GM23338 (cell line): Measurements from ENCODE around the gene TMEM212. TPM values are rescaled to one million over a fixed set of nuclear protein-coding genes. Genes with fewer than 3 reads are reported as not detected.
A peak's percentile ranks its signal among the peaks of the same experiment; 100 is the strongest.

ENCODE experiments used
- ATAC-seq: fragments of 200-7000 bp; cut with Tn5 transposase; 3 replicates; pipeline ENCODE4 v1.9.1; 2020
- DNase-seq: peaks from one replicate; pipeline ENCODE4 v3.0.0-alpha.2; 2015; ENCODE audit warnings: low spot score
- H2AFZ ChIP-seq: fragments of 200-600 bp; sonication (generic); 2 replicates; pipeline ENCODE4 v1.8.0; 2016; ENCODE audit warnings: antibody characterized with exemption, mild to moderate bottlenecking, moderate library complexity
- H3F3A ChIP-seq: fragments of 200-600 bp; sonication (generic); replicated peaks from 2 replicates; pipeline ENCODE4 v1.8.0; 2017; ENCODE audit warnings: antibody characterized with exemption, mixed run types, low read depth
- H3K27ac ChIP-seq: fragments of 200-600 bp; sonication (generic); 2 replicates; pipeline ENCODE4 v1.6.1; 2016; ENCODE audit warnings: low read depth
- H3K27me3 ChIP-seq: fragments of 200-600 bp; sonication (generic); 2 replicates; pipeline ENCODE4 v1.8.0; 2016; ENCODE audit warnings: mild to moderate bottlenecking, mixed run types, moderate library complexity; ENCODE audit not compliant: insufficient read depth
- H3K36me3 ChIP-seq: fragments of 200-600 bp; sonication (generic); 2 replicates; pipeline ENCODE4 v1.8.0; 2016; ENCODE audit warnings: mild to moderate bottlenecking; ENCODE audit not compliant: insufficient read depth
- H3K4me1 ChIP-seq: fragments of 200-600 bp; sonication (generic); 2 replicates; pipeline ENCODE4 v1.8.0; 2016; ENCODE audit warnings: mild to moderate bottlenecking, moderate library complexity; ENCODE audit not compliant: insufficient read depth
- H3K4me2 ChIP-seq: fragments of 200-600 bp; sonication (generic); 2 replicates; pipeline ENCODE4 v1.7.1; 2017; ENCODE audit warnings: mixed run types
- H3K4me3 ChIP-seq: fragments of 200-600 bp; sonication (generic); 2 replicates; pipeline ENCODE4 v1.6.1; 2016; ENCODE audit warnings: mixed run types
- H3K79me2 ChIP-seq: fragments of 200-600 bp; sonication (generic); replicated peaks from 2 replicates; pipeline ENCODE4 v1.8.0; 2017; ENCODE audit warnings: mild to moderate bottlenecking; ENCODE audit not compliant: insufficient read depth
- H3K9me2 ChIP-seq: fragments of 200-600 bp; sonication (generic); 2 replicates; pipeline ENCODE4 v1.8.0; 2017; ENCODE audit not compliant: insufficient read depth
- H4K20me1 ChIP-seq: fragments of 200-600 bp; sonication (generic); replicated peaks from 2 replicates; pipeline ENCODE4 v1.8.0; 2017; ENCODE audit warnings: mild to moderate bottlenecking; ENCODE audit not compliant: insufficient read depth
- H3K27ac Mint-ChIP-seq: 2 replicates; pipeline ENCODE4 v1.8.0; 2020; ENCODE audit warnings: inconsistent platforms, mild to moderate bottlenecking, moderate library complexity, mixed read lengths
- H3K27me3 Mint-ChIP-seq: 3 replicates; pipeline ENCODE4 v1.8.0; 2022; ENCODE audit warnings: low read depth, mild to moderate bottlenecking, moderate library complexity, mixed read lengths, inconsistent platforms; ENCODE audit not compliant: insufficient read depth, poor library complexity
- H3K36me3 Mint-ChIP-seq: 3 replicates; pipeline ENCODE4 v1.8.0; 2021; ENCODE audit warnings: low read depth, mild to moderate bottlenecking, inconsistent platforms, moderate library complexity, mixed read lengths
- H3K4me1 Mint-ChIP-seq: 3 replicates; pipeline ENCODE4 v1.8.0; 2020; ENCODE audit warnings: mild to moderate bottlenecking, inconsistent platforms, mixed read lengths
- H3K4me3 Mint-ChIP-seq: 3 replicates; pipeline ENCODE4 v1.8.0; 2021; ENCODE audit warnings: moderate library complexity, mild to moderate bottlenecking, inconsistent platforms, mixed read lengths
- H3K9me3 Mint-ChIP-seq: 3 replicates; pipeline ENCODE4 v1.8.0; 2020; ENCODE audit warnings: moderate library complexity, mild to moderate bottlenecking, inconsistent platforms, mixed read lengths
- CREB1 ChIP-seq: fragments of 250-450 bp; sonication (Bioruptor Pico); IDR thresholded peaks from 2 replicates; pipeline ENCODE4 v1.5.0; 2020; ENCODE audit warnings: low read depth, mild to moderate bottlenecking, moderate library complexity
- ETS1 ChIP-seq: IDR thresholded peaks from 2 replicates; pipeline ENCODE4 v1.6.1; 2016; ENCODE audit warnings: antibody characterized with exemption
- EZH2 ChIP-seq: fragments of 200-600 bp; sonication (generic); IDR thresholded peaks from one replicate; pipeline ENCODE4 v1.8.0; 2017; ENCODE audit warnings: antibody characterized with exemption, mild to moderate bottlenecking, low read depth; ENCODE audit not compliant: unreplicated experiment
- EZH2phosphoT487 ChIP-seq: fragments of 200-600 bp; sonication (generic); IDR thresholded peaks from one replicate; pipeline ENCODE4 v1.8.1; 2018; ENCODE audit warnings: antibody characterized with exemption; ENCODE audit not compliant: unreplicated experiment
- JUNB ChIP-seq: IDR thresholded peaks from one replicate; pipeline ENCODE4 v1.6.1; 2016; ENCODE audit warnings: antibody characterized with exemption; ENCODE audit not compliant: unreplicated experiment
- NANOG ChIP-seq: IDR thresholded peaks from 2 replicates; pipeline ENCODE4 v1.6.1; 2016; ENCODE audit warnings: antibody characterized with exemption, borderline replicate concordance
- POLR2AphosphoS5 ChIP-seq: IDR thresholded peaks from 2 replicates; pipeline ENCODE4 v1.6.1; 2016; ENCODE audit warnings: antibody characterized with exemption, low read depth
- STAT1 ChIP-seq: IDR thresholded peaks from one replicate; pipeline ENCODE4 v1.6.1; 2016; ENCODE audit warnings: antibody characterized with exemption; ENCODE audit not compliant: unreplicated experiment
- ZNF114 ChIP-seq: fragments of 250-450 bp; sonication (Bioruptor Pico); IDR thresholded peaks from 2 replicates; pipeline ENCODE4 v1.5.0; 2020; ENCODE audit warnings: mild to moderate bottlenecking, moderate library complexity
- ZNF331 ChIP-seq: fragments of 250-450 bp; sonication (Bioruptor Pico); IDR thresholded peaks from 2 replicates; pipeline ENCODE4 v1.5.0; 2020; ENCODE audit warnings: low read depth, mild to moderate bottlenecking, moderate library complexity
- polyA plus RNA-seq: library from polyadenylated mRNA; unstranded; fragments of >200 nt; fragmentation: Nextera tagmentation; extraction: Ambion mirVana; gene quantifications from 2 replicates; pipeline ENCODE4 v1.2.1, GENCODE V29; 2016
- total RNA-seq: library from RNA; depleted of rRNA; stranded (reverse); fragments of >200 nt; shearing (Covaris generic); gene quantifications from 2 replicates; pipeline ENCODE4 v1.2.3, GENCODE V29; 2014
- TF ChIP-seq, protein P1 (sequence below), 2 experiments: fragments of 200-600 bp in 1 of 2; sonication (generic) in 1 of 2; conservative IDR thresholded peaks; 2 replicates each; pipeline versions ENCODE4 v1.5.1 to v1.6.1; 2016 to 2017; ENCODE audit warnings: antibody characterized with exemption in 2 of 2, low read depth in 2 of 2, mild to moderate bottlenecking in 2 of 2, moderate library complexity in 1 of 2
- TF ChIP-seq, protein P2 (sequence below): fragments of 250-450 bp; sonication (Bioruptor Pico); IDR thresholded peaks from 2 replicates; pipeline ENCODE4 v1.5.0; 2020; ENCODE audit warnings: mild to moderate bottlenecking, moderate library complexity
- TF ChIP-seq, protein P3 (sequence below): IDR thresholded peaks from one replicate; pipeline ENCODE4 v1.6.1; 2018; ENCODE audit warnings: antibody characterized with exemption; ENCODE audit not compliant: unreplicated experiment

The TMEM212 gene
- total and polyA plus RNA-seq, 2 experiments from 2014 or later: not detected

GRCh38 chr3:171850320-171850959, 7.3 kb downstream of the TMEM212 start:
- 0 out of 2 replicates have a peak, but pooled peaks cover 5% of the 10 kb centered on the region for H3K9me2 ChIP-seq
- Mint-ChIP-seq H3K4me1 (no peaks in the 10 kb centered on the region), H3K9me3 (peaks cover 30% of the 10 kb centered on the region), H3K36me3 (peaks cover 21% of the 10 kb centered on the region), H3K27me3 (no peaks in the 10 kb centered on the region), H3K4me3 (no peak overlapping the region), H3K27ac (no peak overlapping the region)
- no peak for TF ChIP-seq EZH2
- TF ChIP-seq POLR2AphosphoS5: no peak
- TF ChIP-seq ZNF331 (CRISPR knock-in tag): no peak
- TF ChIP-seq, protein P1, sequence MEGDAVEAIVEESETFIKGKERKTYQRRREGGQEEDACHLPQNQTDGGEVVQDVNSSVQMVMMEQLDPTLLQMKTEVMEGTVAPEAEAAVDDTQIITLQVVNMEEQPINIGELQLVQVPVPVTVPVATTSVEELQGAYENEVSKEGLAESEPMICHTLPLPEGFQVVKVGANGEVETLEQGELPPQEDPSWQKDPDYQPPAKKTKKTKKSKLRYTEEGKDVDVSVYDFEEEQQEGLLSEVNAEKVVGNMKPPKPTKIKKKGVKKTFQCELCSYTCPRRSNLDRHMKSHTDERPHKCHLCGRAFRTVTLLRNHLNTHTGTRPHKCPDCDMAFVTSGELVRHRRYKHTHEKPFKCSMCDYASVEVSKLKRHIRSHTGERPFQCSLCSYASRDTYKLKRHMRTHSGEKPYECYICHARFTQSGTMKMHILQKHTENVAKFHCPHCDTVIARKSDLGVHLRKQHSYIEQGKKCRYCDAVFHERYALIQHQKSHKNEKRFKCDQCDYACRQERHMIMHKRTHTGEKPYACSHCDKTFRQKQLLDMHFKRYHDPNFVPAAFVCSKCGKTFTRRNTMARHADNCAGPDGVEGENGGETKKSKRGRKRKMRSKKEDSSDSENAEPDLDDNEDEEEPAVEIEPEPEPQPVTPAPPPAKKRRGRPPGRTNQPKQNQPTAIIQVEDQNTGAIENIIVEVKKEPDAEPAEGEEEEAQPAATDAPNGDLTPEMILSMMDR (conservative IDR thresholded peaks at IDR 0.05; ENCODE audit: low read depth in 2 of 2): no peak
- no peak for TF ChIP-seq EZH2phosphoT487
- TF ChIP-seq NANOG: no peak
- no peak for TF ChIP-seq STAT1
- no peak for TF ChIP-seq ZNF114 (CRISPR knock-in tag)
- no peak for TF ChIP-seq ETS1
- TF ChIP-seq JUNB: no peak
- TF ChIP-seq, protein P2, sequence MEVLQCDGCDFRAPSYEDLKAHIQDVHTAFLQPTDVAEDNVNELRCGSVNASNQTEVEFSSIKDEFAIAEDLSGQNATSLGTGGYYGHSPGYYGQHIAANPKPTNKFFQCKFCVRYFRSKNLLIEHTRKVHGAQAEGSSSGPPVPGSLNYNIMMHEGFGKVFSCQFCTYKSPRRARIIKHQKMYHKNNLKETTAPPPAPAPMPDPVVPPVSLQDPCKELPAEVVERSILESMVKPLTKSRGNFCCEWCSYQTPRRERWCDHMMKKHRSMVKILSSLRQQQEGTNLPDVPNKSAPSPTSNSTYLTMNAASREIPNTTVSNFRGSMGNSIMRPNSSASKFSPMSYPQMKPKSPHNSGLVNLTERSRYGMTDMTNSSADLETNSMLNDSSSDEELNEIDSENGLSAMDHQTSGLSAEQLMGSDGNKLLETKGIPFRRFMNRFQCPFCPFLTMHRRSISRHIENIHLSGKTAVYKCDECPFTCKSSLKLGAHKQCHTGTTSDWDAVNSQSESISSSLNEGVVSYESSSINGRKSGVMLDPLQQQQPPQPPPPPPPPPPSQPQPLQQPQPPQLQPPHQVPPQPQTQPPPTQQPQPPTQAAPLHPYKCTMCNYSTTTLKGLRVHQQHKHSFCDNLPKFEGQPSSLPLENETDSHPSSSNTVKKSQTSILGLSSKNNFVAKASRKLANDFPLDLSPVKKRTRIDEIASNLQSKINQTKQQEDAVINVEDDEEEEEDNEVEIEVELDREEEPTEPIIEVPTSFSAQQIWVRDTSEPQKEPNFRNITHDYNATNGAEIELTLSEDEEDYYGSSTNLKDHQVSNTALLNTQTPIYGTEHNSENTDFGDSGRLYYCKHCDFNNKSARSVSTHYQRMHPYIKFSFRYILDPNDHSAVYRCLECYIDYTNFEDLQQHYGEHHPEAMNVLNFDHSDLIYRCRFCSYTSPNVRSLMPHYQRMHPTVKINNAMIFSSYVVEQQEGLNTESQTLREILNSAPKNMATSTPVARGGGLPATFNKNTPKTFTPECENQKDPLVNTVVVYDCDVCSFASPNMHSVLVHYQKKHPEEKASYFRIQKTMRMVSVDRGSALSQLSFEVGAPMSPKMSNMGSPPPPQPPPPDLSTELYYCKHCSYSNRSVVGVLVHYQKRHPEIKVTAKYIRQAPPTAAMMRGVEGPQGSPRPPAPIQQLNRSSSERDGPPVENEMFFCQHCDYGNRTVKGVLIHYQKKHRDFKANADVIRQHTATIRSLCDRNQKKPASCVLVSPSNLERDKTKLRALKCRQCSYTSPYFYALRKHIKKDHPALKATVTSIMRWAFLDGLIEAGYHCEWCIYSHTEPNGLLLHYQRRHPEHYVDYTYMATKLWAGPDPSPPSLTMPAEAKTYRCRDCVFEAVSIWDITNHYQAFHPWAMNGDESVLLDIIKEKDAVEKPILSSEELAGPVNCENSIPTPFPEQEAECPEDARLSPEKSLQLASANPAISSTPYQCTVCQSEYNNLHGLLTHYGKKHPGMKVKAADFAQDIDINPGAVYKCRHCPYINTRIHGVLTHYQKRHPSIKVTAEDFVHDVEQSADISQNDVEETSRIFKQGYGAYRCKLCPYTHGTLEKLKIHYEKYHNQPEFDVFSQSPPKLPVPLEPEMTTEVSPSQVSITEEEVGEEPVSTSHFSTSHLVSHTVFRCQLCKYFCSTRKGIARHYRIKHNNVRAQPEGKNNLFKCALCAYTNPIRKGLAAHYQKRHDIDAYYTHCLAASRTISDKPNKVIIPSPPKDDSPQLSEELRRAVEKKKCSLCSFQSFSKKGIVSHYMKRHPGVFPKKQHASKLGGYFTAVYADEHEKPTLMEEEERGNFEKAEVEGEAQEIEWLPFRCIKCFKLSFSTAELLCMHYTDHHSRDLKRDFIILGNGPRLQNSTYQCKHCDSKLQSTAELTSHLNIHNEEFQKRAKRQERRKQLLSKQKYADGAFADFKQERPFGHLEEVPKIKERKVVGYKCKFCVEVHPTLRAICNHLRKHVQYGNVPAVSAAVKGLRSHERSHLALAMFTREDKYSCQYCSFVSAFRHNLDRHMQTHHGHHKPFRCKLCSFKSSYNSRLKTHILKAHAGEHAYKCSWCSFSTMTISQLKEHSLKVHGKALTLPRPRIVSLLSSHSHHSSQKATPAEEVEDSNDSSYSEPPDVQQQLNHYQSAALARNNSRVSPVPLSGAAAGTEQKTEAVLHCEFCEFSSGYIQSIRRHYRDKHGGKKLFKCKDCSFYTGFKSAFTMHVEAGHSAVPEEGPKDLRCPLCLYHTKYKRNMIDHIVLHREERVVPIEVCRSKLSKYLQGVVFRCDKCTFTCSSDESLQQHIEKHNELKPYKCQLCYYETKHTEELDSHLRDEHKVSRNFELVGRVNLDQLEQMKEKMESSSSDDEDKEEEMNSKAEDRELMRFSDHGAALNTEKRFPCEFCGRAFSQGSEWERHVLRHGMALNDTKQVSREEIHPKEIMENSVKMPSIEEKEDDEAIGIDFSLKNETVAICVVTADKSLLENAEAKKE: no peak
- no peak for TF ChIP-seq CREB1 (CRISPR knock-in tag)
- TF ChIP-seq, protein P3, sequence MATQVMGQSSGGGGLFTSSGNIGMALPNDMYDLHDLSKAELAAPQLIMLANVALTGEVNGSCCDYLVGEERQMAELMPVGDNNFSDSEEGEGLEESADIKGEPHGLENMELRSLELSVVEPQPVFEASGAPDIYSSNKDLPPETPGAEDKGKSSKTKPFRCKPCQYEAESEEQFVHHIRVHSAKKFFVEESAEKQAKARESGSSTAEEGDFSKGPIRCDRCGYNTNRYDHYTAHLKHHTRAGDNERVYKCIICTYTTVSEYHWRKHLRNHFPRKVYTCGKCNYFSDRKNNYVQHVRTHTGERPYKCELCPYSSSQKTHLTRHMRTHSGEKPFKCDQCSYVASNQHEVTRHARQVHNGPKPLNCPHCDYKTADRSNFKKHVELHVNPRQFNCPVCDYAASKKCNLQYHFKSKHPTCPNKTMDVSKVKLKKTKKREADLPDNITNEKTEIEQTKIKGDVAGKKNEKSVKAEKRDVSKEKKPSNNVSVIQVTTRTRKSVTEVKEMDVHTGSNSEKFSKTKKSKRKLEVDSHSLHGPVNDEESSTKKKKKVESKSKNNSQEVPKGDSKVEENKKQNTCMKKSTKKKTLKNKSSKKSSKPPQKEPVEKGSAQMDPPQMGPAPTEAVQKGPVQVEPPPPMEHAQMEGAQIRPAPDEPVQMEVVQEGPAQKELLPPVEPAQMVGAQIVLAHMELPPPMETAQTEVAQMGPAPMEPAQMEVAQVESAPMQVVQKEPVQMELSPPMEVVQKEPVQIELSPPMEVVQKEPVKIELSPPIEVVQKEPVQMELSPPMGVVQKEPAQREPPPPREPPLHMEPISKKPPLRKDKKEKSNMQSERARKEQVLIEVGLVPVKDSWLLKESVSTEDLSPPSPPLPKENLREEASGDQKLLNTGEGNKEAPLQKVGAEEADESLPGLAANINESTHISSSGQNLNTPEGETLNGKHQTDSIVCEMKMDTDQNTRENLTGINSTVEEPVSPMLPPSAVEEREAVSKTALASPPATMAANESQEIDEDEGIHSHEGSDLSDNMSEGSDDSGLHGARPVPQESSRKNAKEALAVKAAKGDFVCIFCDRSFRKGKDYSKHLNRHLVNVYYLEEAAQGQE: no peak
- no peak overlapping the region for H3K4me2 ChIP-seq
- no peak overlapping the region for H3K27ac ChIP-seq
- H3F3A ChIP-seq: no peaks in the 10 kb centered on the region
- DNase-seq (no peak), ATAC-seq (no peak)
- no peaks in the 10 kb centered on the region for H3K79me2 ChIP-seq
- 0 out of 2 replicates have a peak overlapping the region, but pooled peaks have one; percentile 14 for H2AFZ ChIP-seq
- H3K4me1 ChIP-seq: no peaks in the 10 kb centered on the region; the same call in 1 of the 2 replicates
- H4K20me1 ChIP-seq: no peaks in the 10 kb centered on the region
- no peaks in the 10 kb centered on the region for H3K27me3 ChIP-seq
- H3K36me3 ChIP-seq: peaks cover 12% of the 10 kb centered on the region; the same call in 1 of the 2 replicates
- H3K4me3 ChIP-seq: no peak overlapping the region
